Chondrocyte (in vitro differentiated cells): ENCODE measurements around the gene NLN. TPM values are rescaled to one million over a fixed set of nuclear protein-coding genes. Genes with fewer than 3 reads are reported as not detected.

Experiments
- DNase-seq: peaks from one replicate; pipeline ENCODE4 v3.0.0; 2021; ENCODE audit warnings: mixed read lengths, low spot score
- H3K27ac Mint-ChIP-seq: one replicate; pipeline ENCODE4 v1.8.0; 2021; ENCODE audit warnings: mild to moderate bottlenecking, moderate library complexity, mixed read lengths; ENCODE audit not compliant: unreplicated experiment
- H3K27me3 Mint-ChIP-seq: 2 replicates; pipeline ENCODE4 v1.8.0; 2021; ENCODE audit warnings: low read depth, mixed read lengths
- H3K36me3 Mint-ChIP-seq: 2 replicates; pipeline ENCODE4 v1.8.0; 2021; ENCODE audit warnings: low read depth, mixed read lengths
- H3K4me1 Mint-ChIP-seq: 2 replicates; pipeline ENCODE4 v1.8.0; 2021; ENCODE audit warnings: low read depth, mild to moderate bottlenecking, mixed read lengths
- H3K4me3 Mint-ChIP-seq: one replicate; pipeline ENCODE4 v1.8.0; 2021; ENCODE audit warnings: mild to moderate bottlenecking, moderate library complexity, mixed read lengths; ENCODE audit not compliant: unreplicated experiment
- H3K9me3 Mint-ChIP-seq: 2 replicates; pipeline ENCODE4 v1.8.0; 2021; ENCODE audit warnings: low read depth, mixed read lengths
- CTCF ChIP-seq: fragments of 200-600 bp; sonication (generic); IDR thresholded peaks from 2 replicates; pipeline ENCODE4 v1.5.0; 2021; ENCODE audit warnings: antibody characterized with exemption, mild to moderate bottlenecking, moderate library complexity
- total RNA-seq: library from RNA; stranded (reverse); gene quantifications from 3 replicates; pipeline ENCODE4 v1.2.1, GENCODE V29; 2021

The NLN gene
- total RNA-seq, 1 donor from 2014 or later = 38.6 TPM

- no peak for DNase-seq
- Mint-ChIP-seq H3K27ac (no peak overlapping the region), H3K4me1 (peaks cover 13% of the 10 kb centered on the region), H3K9me3 (no peaks in the 10 kb centered on the region), H3K4me3 (no peak overlapping the region), H3K27me3 (no peaks in the 10 kb centered on the region), H3K36me3 (peaks cover 5% of the 10 kb centered on the region)
- TF ChIP-seq CTCF = no peak
These were observed 77.9 kb downstream of the NLN start for GRCh38 chr5:65799857-65800256.

DNA sequence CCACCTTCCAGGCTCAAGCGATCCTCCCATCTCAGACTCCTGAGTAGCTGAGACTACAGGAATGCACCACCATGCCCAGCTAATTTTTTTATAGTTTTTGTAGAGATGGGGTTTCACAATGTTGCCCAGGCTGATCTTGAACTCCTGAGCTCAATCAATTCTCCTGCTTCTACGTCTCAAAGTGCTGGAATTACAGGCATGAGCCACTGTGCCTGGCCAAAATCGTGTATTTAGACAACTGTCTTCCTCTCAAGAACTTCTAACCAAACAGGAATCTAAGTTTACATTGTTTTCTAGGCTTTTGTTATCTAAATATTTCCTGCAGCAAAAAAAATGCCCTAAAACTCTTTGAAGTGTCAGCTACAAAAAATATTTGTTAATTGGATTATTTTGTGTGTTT, 78.8 kb downstream of the NLN start:
- no peak for TF ChIP-seq CTCF
- H3K27ac Mint-ChIP-seq = no peak overlapping the region
- H3K9me3 Mint-ChIP-seq = no peaks in the 10 kb centered on the region
- peaks cover 9% of the 10 kb centered on the region for H3K36me3 Mint-ChIP-seq
- H3K4me3 Mint-ChIP-seq = no peak overlapping the region
- H3K27me3 Mint-ChIP-seq = no peaks in the 10 kb centered on the region
- no peak for DNase-seq
- peaks cover 13% of the 10 kb centered on the region for H3K4me1 Mint-ChIP-seq

GRCh38 chr5:65801352-65801783, 79.4 kb downstream of the NLN start:
- Mint-ChIP-seq H3K36me3 (peaks cover 12% of the 10 kb centered on the region), H3K4me3 (no peak overlapping the region), H3K27ac (no peak overlapping the region)

DNA sequence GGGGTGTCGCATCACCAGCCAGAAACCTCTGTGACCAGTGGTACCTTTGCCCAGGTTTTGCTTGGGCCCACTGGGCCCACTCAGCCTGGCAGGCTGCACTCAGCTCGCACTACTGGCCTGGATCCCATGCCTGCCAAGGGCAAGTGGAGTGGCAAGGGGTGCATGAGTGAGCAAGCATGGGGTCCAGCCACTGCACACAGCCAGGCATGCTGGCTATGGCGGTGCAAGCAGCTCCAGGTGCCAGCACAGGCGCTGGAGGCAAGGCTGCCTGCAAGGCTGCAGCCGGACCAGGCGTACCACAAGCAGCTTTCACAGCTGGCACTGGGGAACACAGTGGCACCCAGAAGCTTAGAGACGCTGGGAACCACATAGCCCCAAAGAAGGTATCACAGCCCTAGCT, 80.1 kb downstream of the NLN start:
- TF ChIP-seq CTCF = no peak
- no peaks in the 10 kb centered on the region for H3K9me3 Mint-ChIP-seq
- H3K4me3 Mint-ChIP-seq = no peak overlapping the region
- H3K36me3 Mint-ChIP-seq = peaks cover 11% of the 10 kb centered on the region
- peaks cover 10% of the 10 kb centered on the region for H3K4me1 Mint-ChIP-seq
- no peak for DNase-seq
- no peaks in the 10 kb centered on the region for H3K27me3 Mint-ChIP-seq
- no peak overlapping the region for H3K27ac Mint-ChIP-seq

More at GRCh38 chr5:65801352-65801783, 79.4 kb downstream of the NLN start:
- Mint-ChIP-seq H3K9me3 (no peaks in the 10 kb centered on the region), H3K4me1 (peaks cover 10% of the 10 kb centered on the region), H3K27me3 (no peaks in the 10 kb centered on the region)
- no peak for DNase-seq
- TF ChIP-seq CTCF = no peak

DNA sequence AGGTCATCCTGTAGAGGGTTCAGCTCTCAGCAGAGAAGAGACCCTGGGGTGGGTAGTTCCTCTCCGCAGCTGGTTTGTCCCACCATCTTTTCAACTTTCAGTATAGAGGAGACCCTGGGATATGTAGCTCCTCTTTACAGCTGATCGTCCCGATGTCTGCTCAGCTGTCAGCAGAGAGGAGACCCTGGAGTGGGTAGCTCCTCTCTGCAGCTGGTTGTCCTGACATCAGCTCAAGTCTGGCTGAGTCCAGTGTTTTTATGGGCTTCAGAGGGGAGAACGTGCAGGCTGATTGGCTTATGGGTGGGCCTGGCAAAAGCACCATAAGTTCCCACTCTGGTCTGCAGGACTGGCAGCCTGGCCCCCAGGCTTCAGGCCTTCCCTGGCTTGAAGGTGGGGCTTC, 80.8 kb downstream of the NLN start:
- Mint-ChIP-seq H3K4me1 (peaks cover 10% of the 10 kb centered on the region), H3K27ac (no peak overlapping the region), H3K4me3 (no peak overlapping the region), H3K27me3 (no peaks in the 10 kb centered on the region), H3K36me3 (peaks cover 11% of the 10 kb centered on the region), H3K9me3 (no peaks in the 10 kb centered on the region)
- no peak for DNase-seq
- TF ChIP-seq CTCF = no peak
